ENCODE results near the gene KCNE1. TPM values are rescaled to one million over a fixed set of nuclear protein-coding genes. Genes with fewer than 3 reads are reported as not detected.
A peak's percentile ranks its signal among the peaks of the same experiment; 100 is the strongest.

The KCNE1 gene
- total and polyA plus RNA-seq, 2 of the 13 experiments (the other 11 are each of a cell fraction or from before 2014, with no cell fraction given): 0.35 TPM; not detected in 1

DNA sequence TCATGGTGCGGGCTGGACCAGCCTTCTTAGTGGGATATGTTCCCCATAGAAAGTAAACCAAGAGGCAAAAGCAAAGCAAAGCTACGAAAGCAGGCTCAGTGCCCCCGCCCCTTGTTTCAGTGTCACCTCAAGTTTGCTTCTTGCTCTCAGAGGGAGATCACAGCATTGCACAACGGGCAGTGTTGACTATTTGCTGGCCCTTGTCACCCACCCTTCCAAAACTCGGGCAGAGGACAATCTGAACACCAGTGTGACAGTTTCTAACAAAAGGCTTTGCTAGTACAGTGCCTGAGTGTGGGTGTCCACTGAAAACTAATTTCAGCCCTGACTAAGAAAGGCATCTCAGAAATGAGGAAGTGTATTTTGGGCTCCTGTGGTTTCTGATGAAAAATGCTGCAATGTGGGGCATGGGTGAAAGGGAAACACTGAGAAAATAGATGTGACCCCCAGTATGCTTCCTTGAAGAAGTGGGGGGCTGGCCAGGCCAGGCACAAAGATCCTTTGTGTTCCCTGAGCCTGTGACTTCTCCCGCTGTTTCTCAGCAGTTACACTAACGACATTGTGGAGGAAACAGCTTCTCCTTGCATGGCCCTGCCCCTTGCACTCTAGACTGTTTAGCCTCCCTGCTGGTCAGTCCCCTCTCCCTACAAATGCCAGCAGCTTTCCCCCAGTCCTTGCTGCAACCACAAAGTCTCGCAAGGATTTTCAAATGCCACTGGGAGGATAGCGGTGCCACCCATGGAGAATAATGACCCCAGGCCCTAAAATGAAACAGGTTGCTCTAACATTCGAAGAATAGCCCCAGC lies 33.3 kb upstream of the KCNE1 start (continued):
- TF ChIP-seq, protein P1, sequence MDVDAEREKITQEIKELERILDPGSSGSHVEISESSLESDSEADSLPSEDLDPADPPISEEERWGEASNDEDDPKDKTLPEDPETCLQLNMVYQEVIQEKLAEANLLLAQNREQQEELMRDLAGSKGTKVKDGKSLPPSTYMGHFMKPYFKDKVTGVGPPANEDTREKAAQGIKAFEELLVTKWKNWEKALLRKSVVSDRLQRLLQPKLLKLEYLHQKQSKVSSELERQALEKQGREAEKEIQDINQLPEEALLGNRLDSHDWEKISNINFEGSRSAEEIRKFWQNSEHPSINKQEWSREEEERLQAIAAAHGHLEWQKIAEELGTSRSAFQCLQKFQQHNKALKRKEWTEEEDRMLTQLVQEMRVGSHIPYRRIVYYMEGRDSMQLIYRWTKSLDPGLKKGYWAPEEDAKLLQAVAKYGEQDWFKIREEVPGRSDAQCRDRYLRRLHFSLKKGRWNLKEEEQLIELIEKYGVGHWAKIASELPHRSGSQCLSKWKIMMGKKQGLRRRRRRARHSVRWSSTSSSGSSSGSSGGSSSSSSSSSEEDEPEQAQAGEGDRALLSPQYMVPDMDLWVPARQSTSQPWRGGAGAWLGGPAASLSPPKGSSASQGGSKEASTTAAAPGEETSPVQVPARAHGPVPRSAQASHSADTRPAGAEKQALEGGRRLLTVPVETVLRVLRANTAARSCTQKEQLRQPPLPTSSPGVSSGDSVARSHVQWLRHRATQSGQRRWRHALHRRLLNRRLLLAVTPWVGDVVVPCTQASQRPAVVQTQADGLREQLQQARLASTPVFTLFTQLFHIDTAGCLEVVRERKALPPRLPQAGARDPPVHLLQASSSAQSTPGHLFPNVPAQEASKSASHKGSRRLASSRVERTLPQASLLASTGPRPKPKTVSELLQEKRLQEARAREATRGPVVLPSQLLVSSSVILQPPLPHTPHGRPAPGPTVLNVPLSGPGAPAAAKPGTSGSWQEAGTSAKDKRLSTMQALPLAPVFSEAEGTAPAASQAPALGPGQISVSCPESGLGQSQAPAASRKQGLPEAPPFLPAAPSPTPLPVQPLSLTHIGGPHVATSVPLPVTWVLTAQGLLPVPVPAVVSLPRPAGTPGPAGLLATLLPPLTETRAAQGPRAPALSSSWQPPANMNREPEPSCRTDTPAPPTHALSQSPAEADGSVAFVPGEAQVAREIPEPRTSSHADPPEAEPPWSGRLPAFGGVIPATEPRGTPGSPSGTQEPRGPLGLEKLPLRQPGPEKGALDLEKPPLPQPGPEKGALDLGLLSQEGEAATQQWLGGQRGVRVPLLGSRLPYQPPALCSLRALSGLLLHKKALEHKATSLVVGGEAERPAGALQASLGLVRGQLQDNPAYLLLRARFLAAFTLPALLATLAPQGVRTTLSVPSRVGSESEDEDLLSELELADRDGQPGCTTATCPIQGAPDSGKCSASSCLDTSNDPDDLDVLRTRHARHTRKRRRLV (CRISPR knock-in tag; IDR thresholded peaks at IDR 0.05): no peak
- no peak for TF ChIP-seq ZNF138 (CRISPR knock-in tag; IDR thresholded peaks at IDR 0.05; ENCODE audit: low read depth)
- TF ChIP-seq DPF2 (CRISPR knock-in tag; IDR thresholded peaks at IDR 0.05; ENCODE audit: borderline replicate concordance, low read depth): no peak; the same call in 1 of the 2 replicates
- TF ChIP-seq ZNF629 (CRISPR knock-in tag; conservative IDR thresholded peaks at IDR 0.05): no peak
- TF ChIP-seq FOXA3 (CRISPR knock-in tag; IDR thresholded peaks at IDR 0.05): no peak; the same call in 1 of the 2 replicates
- TF ChIP-seq CCDC6 (CRISPR knock-in tag; IDR thresholded peaks at IDR 0.05): no peak
- no peak for TF ChIP-seq AKAP8 (CRISPR knock-in tag; IDR thresholded peaks at IDR 0.05)
- TF ChIP-seq, protein P2, sequence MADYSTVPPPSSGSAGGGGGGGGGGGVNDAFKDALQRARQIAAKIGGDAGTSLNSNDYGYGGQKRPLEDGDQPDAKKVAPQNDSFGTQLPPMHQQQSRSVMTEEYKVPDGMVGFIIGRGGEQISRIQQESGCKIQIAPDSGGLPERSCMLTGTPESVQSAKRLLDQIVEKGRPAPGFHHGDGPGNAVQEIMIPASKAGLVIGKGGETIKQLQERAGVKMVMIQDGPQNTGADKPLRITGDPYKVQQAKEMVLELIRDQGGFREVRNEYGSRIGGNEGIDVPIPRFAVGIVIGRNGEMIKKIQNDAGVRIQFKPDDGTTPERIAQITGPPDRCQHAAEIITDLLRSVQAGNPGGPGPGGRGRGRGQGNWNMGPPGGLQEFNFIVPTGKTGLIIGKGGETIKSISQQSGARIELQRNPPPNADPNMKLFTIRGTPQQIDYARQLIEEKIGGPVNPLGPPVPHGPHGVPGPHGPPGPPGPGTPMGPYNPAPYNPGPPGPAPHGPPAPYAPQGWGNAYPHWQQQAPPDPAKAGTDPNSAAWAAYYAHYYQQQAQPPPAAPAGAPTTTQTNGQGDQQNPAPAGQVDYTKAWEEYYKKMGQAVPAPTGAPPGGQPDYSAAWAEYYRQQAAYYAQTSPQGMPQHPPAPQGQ (CRISPR knock-in tag; IDR thresholded peaks at IDR 0.05; ENCODE audit: borderline replicate concordance): no peak
- TF ChIP-seq IKZF4 (CRISPR knock-in tag; IDR thresholded peaks at IDR 0.05; ENCODE audit: borderline replicate concordance, low read depth, not compliant biosample characterization): no peak
- no peak for TF ChIP-seq THAP11 (CRISPR knock-in tag; IDR thresholded peaks at IDR 0.05)
- TF ChIP-seq EP300 (IDR thresholded peaks at IDR 0.05; ENCODE audit: low read depth in 2 of 2, low read length in 2 of 2): 0 out of 4 replicates have a peak, but pooled peaks of 1 of the 2 experiments have one; percentile 21
- TF ChIP-seq EP300 (CRISPR knock-in tag; IDR thresholded peaks at IDR 0.05; ENCODE audit: borderline replicate concordance): no peak
- TF ChIP-seq SMAD3 (CRISPR knock-in tag; IDR thresholded peaks at IDR 0.05): no peak
- no peak for TF ChIP-seq TARDBP (CRISPR knock-in tag; IDR thresholded peaks at IDR 0.05)
- TF ChIP-seq, protein P3, sequence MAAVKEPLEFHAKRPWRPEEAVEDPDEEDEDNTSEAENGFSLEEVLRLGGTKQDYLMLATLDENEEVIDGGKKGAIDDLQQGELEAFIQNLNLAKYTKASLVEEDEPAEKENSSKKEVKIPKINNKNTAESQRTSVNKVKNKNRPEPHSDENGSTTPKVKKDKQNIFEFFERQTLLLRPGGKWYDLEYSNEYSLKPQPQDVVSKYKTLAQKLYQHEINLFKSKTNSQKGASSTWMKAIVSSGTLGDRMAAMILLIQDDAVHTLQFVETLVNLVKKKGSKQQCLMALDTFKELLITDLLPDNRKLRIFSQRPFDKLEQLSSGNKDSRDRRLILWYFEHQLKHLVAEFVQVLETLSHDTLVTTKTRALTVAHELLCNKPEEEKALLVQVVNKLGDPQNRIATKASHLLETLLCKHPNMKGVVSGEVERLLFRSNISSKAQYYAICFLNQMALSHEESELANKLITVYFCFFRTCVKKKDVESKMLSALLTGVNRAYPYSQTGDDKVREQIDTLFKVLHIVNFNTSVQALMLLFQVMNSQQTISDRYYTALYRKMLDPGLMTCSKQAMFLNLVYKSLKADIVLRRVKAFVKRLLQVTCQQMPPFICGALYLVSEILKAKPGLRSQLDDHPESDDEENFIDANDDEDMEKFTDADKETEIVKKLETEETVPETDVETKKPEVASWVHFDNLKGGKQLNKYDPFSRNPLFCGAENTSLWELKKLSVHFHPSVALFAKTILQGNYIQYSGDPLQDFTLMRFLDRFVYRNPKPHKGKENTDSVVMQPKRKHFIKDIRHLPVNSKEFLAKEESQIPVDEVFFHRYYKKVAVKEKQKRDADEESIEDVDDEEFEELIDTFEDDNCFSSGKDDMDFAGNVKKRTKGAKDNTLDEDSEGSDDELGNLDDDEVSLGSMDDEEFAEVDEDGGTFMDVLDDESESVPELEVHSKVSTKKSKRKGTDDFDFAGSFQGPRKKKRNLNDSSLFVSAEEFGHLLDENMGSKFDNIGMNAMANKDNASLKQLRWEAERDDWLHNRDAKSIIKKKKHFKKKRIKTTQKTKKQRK (IDR thresholded peaks at IDR 0.05; ENCODE audit: low read length): no peak
- TF ChIP-seq ZNF335 (CRISPR knock-in tag; IDR thresholded peaks at IDR 0.05): no peak
- no peak for TF ChIP-seq GATA4 (IDR thresholded peaks at IDR 0.05; ENCODE audit: borderline replicate concordance, low read depth)
